NCI-H748 (cell line): ENCODE measurements around the gene FGA.

Experiments used
- DNase-seq: peaks from one replicate; lab custom pipeline; 2025; ENCODE audit not compliant: unreplicated experiment; lab: John Stamatoyannopoulos, UW

The FGA gene

DNA sequence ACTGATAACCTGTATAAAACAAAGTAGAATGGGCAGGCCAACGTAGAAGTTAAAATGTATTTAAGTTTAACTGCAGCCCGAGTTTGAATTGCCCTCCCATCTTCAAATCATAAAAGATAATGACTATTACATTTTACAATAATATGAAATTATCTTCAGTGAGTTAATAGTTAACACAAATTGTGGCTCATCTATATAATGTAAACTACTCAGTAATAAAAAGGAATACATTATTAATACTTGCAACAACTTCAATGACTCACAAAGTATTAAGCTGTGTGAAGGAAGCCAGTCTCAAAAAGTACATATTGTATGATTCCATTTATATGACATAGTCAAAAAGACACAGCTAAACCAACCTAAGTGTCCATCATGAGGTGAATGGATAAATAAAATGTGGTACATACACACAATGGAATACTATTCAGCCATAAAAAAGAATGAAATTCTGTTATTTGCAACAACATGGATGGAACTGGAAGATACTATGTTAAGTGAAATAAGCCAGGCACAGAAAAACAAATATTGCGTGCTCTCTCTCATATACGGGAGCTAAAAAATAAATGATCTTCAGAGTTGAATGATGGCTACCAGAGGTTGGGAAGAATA is 48.2 kb downstream of the FGA start:
- no peak for DNase-seq
